ENCODE data around the gene SAMD4B.

- no peak for TF ChIP-seq CTCF (IDR thresholded peaks at IDR 0.05)
- TF ChIP-seq POLR2A (IDR thresholded peaks at IDR 0.05), result no peak
Measured at GRCh38 chr19:39356647-39357046, 14.4 kb downstream of the SAMD4B start.
